Upper lobe of left lung (tissue), 6 donors: ENCODE results near the gene HS6ST1. TPM values are rescaled to one million over a fixed set of nuclear protein-coding genes. Genes with fewer than 3 reads are reported as not detected.

Source experiments
- ATAC-seq, 2 donors: fragments of 200-7000 bp; cut with Tn5 transposase; one replicate each; pipeline ENCODE4 v1.9.1; 2022; ENCODE audit warnings: mild to moderate bottlenecking in 2 of 2, moderate library complexity in 2 of 2; ENCODE audit not compliant: low FRiP score in 2 of 2
- DNase-seq, 2 donors: peaks; one replicate each; pipeline ENCODE4 v3.0.0-alpha.2; 2019 to 2020
- H3K27ac ChIP-seq, 4 donors: fragments of 200-600 bp; sonication (generic); one replicate each; pipeline ENCODE4 v1.5.1; 2016 to 2019
- H3K27me3 ChIP-seq, 4 donors: fragments of 200-600 bp; sonication (generic); one replicate each; pipeline ENCODE4 v1.5.1; 2017 to 2019
- H3K36me3 ChIP-seq, 4 donors: fragments of 200-600 bp; sonication (generic); one replicate each; pipeline ENCODE4 v1.5.1; 2016 to 2019
- H3K4me1 ChIP-seq, 4 donors: fragments of 200-600 bp; sonication (generic); one replicate each; pipeline ENCODE4 v1.5.1; 2018 to 2019
- H3K4me3 ChIP-seq, 4 donors: fragments of 200-600 bp; sonication (generic); one replicate each; pipeline ENCODE4 v1.5.1; 2017 to 2019; ENCODE audit warnings: mild to moderate bottlenecking in 2 of 4, moderate library complexity in 1 of 4
- H3K9me3 ChIP-seq, 4 donors: fragments of 200-600 bp; sonication (generic); one replicate each; pipeline ENCODE4 v1.5.1; 2018 to 2019
- CTCF ChIP-seq, 6 experiments: fragments of 450-650 bp in 4 of 6; fragments of 200-600 bp in 2 of 6; sonication (generic) in 2 of 6; IDR thresholded peaks; one replicate each; pipeline ENCODE4 v1.5.1; 2016 to 2019; ENCODE audit warnings: antibody characterized with exemption in 6 of 6
- EP300 ChIP-seq, 4 donors: sonication (generic); formaldehyde crosslinking; IDR thresholded peaks; one replicate each; pipeline ENCODE4 v1.5.1; 2017; ENCODE audit warnings: antibody characterized with exemption in 4 of 4, control low read depth in 2 of 4
- POLR2A ChIP-seq, 4 donors: fragments of 450-650 bp; IDR thresholded peaks; one replicate each; pipeline ENCODE4 v1.5.1; 2016 to 2017; ENCODE audit warnings: antibody characterized with exemption in 4 of 4, mild to moderate bottlenecking in 2 of 4
- POLR2AphosphoS5 ChIP-seq, 2 donors: sonication (generic); formaldehyde crosslinking; IDR thresholded peaks; one replicate each; pipeline ENCODE4 v1.5.1; 2017; ENCODE audit warnings: antibody characterized with exemption in 2 of 2
- WGBS, 2 donors: methylation state at CpG; one replicate each; pipeline ENCODE4 v1.1.5; 2017 to 2018; 5-methylcytosine and 5-hydroxymethylcytosine counted together
- total RNA-seq, 6 donors: library from RNA; depleted of rRNA in 4 of 6; stranded (reverse); fragments of >200 nt in 4 of 6; gene quantifications; one replicate each; pipeline versions ENCODE4 v1.1.0 to v1.2.1, GENCODE V29; 2016 to 2021
- donor health status: DM: no; HTN: no; CAD: no; lungs with moderate emphysema.
- donor health status: DM: no; HTN: yes; CAD: no; lungs with severe emphysema.

The HS6ST1 gene
- total RNA-seq, 6 donors from 2014 or later: 24.0 to 96.8 (median 37.0) TPM

GRCh38 chr2:128325611-128326181 is 7.0 kb upstream of the HS6ST1 start:
- no peak for ATAC-seq
- no peak overlapping the region for H3K27ac ChIP-seq
- H3K36me3 ChIP-seq: no peaks in the 10 kb centered on the region
- H3K27me3 ChIP-seq: no peaks in the 10 kb centered on the region
- DNase-seq: no peak
- H3K9me3 ChIP-seq: no peaks in the 10 kb centered on the region
- WGBS, 2 donors: 72 to 81% methylated on average over 6 to 13 of the region's 13 CpGs
- TF ChIP-seq EP300 (IDR thresholded peaks at IDR 0.05) (no peak), POLR2AphosphoS5 (IDR thresholded peaks at IDR 0.05) (no peak), POLR2A (IDR thresholded peaks at IDR 0.05) (no peak), CTCF (IDR thresholded peaks at IDR 0.05) (no peak)
- peaks cover 10 to 17% (median 13%) of the 10 kb centered on the region in 4 donors for H3K4me1 ChIP-seq
- H3K4me3 ChIP-seq: no peak overlapping the region

- ATAC-seq: no peak
- TF ChIP-seq CTCF (IDR thresholded peaks at IDR 0.05): no peak
- TF ChIP-seq POLR2AphosphoS5 (IDR thresholded peaks at IDR 0.05): no peak
- no peak for TF ChIP-seq POLR2A (IDR thresholded peaks at IDR 0.05)
- TF ChIP-seq EP300 (IDR thresholded peaks at IDR 0.05): no peak
- no peaks in the 10 kb centered on the region for H3K36me3 ChIP-seq
- H3K4me1 ChIP-seq: peaks cover 10 to 17% (median 13%) of the 10 kb centered on the region in 4 donors
- peak in 1 of 2 donors; percentile 6 for DNase-seq
- no peaks in the 10 kb centered on the region for H3K27me3 ChIP-seq
- H3K27ac ChIP-seq: no peak overlapping the region
- 92 to 99% methylated on average over 12 to 13 of the region's 13 CpGs for WGBS, 2 donors
- H3K4me3 ChIP-seq: no peak overlapping the region
- H3K9me3 ChIP-seq: no peaks in the 10 kb centered on the region
Observed at GRCh38 chr2:128324897-128325410, 6.3 kb upstream of the HS6ST1 start.

GRCh38 chr2:128324008-128324896 is 5.6 kb upstream of the HS6ST1 start:
- Histone ChIP-seq H3K9me3 (no peaks in the 10 kb centered on the region), H3K4me3 (no peak overlapping the region), H3K27me3 (no peaks in the 10 kb centered on the region), H3K27ac (no peak overlapping the region), H3K36me3 (no peaks in the 10 kb centered on the region), H3K4me1 (peaks cover 13 to 21% (median 16%) of the 10 kb centered on the region in 4 donors)
- WGBS, 2 donors: 95 to 96% methylated on average over 4 to 11 of the region's 11 CpGs
- DNase-seq (no peak), ATAC-seq (no peak)
- TF ChIP-seq CTCF (IDR thresholded peaks at IDR 0.05): no peak
- no peak for TF ChIP-seq POLR2A (IDR thresholded peaks at IDR 0.05)
- no peak for TF ChIP-seq POLR2AphosphoS5 (IDR thresholded peaks at IDR 0.05)
- no peak for TF ChIP-seq EP300 (IDR thresholded peaks at IDR 0.05)

- H3K4me1 ChIP-seq: peaks cover 13 to 25% (median 18%) of the 10 kb centered on the region in 4 donors
- H3K9me3 ChIP-seq: no peaks in the 10 kb centered on the region
- no peaks in the 10 kb centered on the region for H3K36me3 ChIP-seq
- H3K4me3 ChIP-seq: no peak overlapping the region
- DNase-seq (peak in 1 of 2 donors; percentile 52), ATAC-seq (no peak)
- H3K27me3 ChIP-seq: no peaks in the 10 kb centered on the region
- peak overlapping the region in 1 of 4 donors; percentile 92 for H3K27ac ChIP-seq
- no peak for TF ChIP-seq POLR2A (IDR thresholded peaks at IDR 0.05)
- no peak for TF ChIP-seq EP300 (IDR thresholded peaks at IDR 0.05)
- no peak for TF ChIP-seq CTCF (IDR thresholded peaks at IDR 0.05)
- TF ChIP-seq POLR2AphosphoS5 (IDR thresholded peaks at IDR 0.05): no peak
- WGBS, 2 donors: 84 to 89% methylated on average over 4 to 8 of the region's 8 CpGs
Observed at GRCh38 chr2:128323555-128323931, 4.9 kb upstream of the HS6ST1 start.
